ENCODE results near the gene C2CD4D. TPM values are rescaled to one million over a fixed set of nuclear protein-coding genes. Genes with fewer than 3 reads are reported as not detected.
"Not testable (repeated sequence)": the region's sequence is repeated elsewhere in the genome, so short reads cannot be mapped to it uniquely, and the experiment has no call there.

Gene C2CD4D
- total RNA-seq (under 1 TPM; 0.26 to 0.55 TPM), polyA plus RNA-seq (ENCODE audit: insufficient read length in 6 of 6) (under 1 TPM; 0.31 to 0.92 (median 0.53) TPM)
- long read RNA-seq, donor 1 = 0 reads
- long read RNA-seq, donor 2 = 0 reads
- long read RNA-seq, donor 3 = 0 reads
- long read RNA-seq, donor 4 = 0 reads
- long read RNA-seq, donor 5 = 0 reads
- long read RNA-seq, donor 6 = 0 reads
- long read RNA-seq, donor 7 = 0 reads
- long read RNA-seq, donor 8 = 0 reads
- long read RNA-seq, donor 9 = 0 reads
- long read RNA-seq, donor 10, partial matches to known transcripts = 0 of 1 reads
- long read RNA-seq, donor 10, other reads (novel, unspliced or antisense) = 1 of 1 reads
- long read RNA-seq, donor 11 = 0 reads
- long read RNA-seq, donor 12 = 0 reads

GRCh38 chr1:151839457-151840403, at the start of gene C2CD4D:
C2CD4D (minus strand) TSS chr1:151839820; CDS start chr1:151838989, 831 bp downstream.
- intact Hi-C loops (cut with DNase I) = no loop called here
- Histone ChIP-seq H3K27ac (peak within 1 kb of the TSS; percentile 57 to 58), H3K4me3 (peak within 1 kb of the TSS; percentile 32 to 42), H3K36me3 (no peaks in the 10 kb centered on the region), H3K27me3 (peaks cover 25 to 50% of the 10 kb centered on the region in 2 donors), H3K9me3 (no peaks in the 10 kb centered on the region), H3K4me1 (peaks cover 13 to 38% of the 10 kb centered on the region in 2 donors)
- DNase-seq = peak in 3 of 4 donors; percentile 60 to 84 (median 74)
- TF ChIP-seq, protein P1, sequence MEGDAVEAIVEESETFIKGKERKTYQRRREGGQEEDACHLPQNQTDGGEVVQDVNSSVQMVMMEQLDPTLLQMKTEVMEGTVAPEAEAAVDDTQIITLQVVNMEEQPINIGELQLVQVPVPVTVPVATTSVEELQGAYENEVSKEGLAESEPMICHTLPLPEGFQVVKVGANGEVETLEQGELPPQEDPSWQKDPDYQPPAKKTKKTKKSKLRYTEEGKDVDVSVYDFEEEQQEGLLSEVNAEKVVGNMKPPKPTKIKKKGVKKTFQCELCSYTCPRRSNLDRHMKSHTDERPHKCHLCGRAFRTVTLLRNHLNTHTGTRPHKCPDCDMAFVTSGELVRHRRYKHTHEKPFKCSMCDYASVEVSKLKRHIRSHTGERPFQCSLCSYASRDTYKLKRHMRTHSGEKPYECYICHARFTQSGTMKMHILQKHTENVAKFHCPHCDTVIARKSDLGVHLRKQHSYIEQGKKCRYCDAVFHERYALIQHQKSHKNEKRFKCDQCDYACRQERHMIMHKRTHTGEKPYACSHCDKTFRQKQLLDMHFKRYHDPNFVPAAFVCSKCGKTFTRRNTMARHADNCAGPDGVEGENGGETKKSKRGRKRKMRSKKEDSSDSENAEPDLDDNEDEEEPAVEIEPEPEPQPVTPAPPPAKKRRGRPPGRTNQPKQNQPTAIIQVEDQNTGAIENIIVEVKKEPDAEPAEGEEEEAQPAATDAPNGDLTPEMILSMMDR (IDR thresholded peaks at IDR 0.05) = no peak
- peak; percentile 63 for ATAC-seq

DNA sequence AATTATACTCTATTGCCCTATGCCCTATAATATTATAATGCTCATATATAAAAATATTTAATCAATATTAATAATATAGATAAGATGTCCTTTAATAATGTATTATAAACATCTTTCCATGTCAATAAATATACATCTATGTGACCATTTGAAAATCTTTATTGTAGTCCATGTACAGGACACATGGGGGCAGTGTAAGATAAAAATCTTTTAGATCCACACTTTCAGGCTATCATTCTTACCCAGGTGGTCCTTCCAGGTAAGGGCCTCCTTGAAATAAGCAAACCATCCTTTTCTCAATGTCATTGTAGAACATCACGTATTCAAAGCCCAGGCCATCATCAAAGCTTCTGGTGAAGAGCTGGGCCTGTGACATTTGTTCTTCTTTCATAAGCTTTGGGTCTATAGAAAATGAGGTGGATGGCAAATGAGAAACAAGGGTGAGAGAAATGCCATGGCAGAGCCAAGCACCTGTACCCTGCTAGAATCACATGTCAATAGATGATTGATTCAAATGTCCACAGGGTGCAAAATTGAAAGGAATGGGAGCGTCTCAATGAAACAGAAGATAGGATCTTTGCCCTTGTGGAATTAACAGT, 49.5 kb upstream of the C2CD4D start:
- Histone ChIP-seq H3K4me3 (no peak overlapping the region), H3K27ac (no peak overlapping the region), H3K27me3 (no peaks in the 10 kb centered on the region), H3K36me3 (peaks cover 0 to 29% of the 10 kb centered on the region in 2 donors), H3K9me3 (no peaks in the 10 kb centered on the region), H3K4me1 (no peaks in the 10 kb centered on the region)
- DNase-seq = no peak
- TF ChIP-seq, protein P1 (IDR thresholded peaks at IDR 0.05) = no peak
- ATAC-seq = peak; percentile 45
- intact Hi-C loops (cut with DNase I) = no loop called here

GRCh38 chr1:151887028-151887427, 47.4 kb upstream of the C2CD4D start:
- intact Hi-C loops (cut with DNase I) = no loop called here
- H3K4me3 ChIP-seq = no peak overlapping the region
- no peaks in the 10 kb centered on the region for H3K4me1 ChIP-seq
- H3K27me3 ChIP-seq = no peaks in the 10 kb centered on the region
- ATAC-seq (no peak), DNase-seq (no peak)
- no peak overlapping the region for H3K27ac ChIP-seq
- peaks cover 0 to 11% of the 10 kb centered on the region in 2 donors for H3K36me3 ChIP-seq
- TF ChIP-seq, protein P1 (IDR thresholded peaks at IDR 0.05) = no peak
- H3K9me3 ChIP-seq = no peaks in the 10 kb centered on the region

DNA sequence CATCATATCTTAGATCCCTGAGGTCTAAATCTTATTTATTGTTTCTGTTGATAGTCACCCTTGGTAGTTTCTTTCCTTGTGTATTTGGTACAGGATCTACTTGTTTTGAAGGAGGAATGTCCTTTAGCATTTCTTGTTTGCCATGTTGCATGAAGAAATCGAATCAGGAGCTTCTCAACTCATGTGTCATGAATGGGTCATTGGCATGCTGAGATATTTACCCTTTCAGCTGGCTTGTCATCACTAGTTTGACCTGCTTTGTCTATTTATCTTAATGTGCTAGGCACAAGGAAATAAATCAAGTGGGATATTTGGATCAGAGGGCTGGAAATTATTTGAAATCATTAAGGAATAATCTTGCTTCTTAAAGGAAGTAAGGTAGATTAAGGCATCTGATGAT, 45.9 kb upstream of the C2CD4D start:
- ATAC-seq (no peak), DNase-seq (no peak)
- no peaks in the 10 kb centered on the region for H3K4me1 ChIP-seq
- no peaks in the 10 kb centered on the region for H3K27me3 ChIP-seq
- peaks cover 0 to 8% of the 10 kb centered on the region in 2 donors for H3K36me3 ChIP-seq
- TF ChIP-seq, protein P1 (IDR thresholded peaks at IDR 0.05) = no peak
- H3K9me3 ChIP-seq = no peaks in the 10 kb centered on the region
- H3K4me3 ChIP-seq = no peak overlapping the region
- intact Hi-C loops (cut with DNase I) = no loop called here
- no peak overlapping the region for H3K27ac ChIP-seq

- H3K27ac ChIP-seq; H3K27me3 ChIP-seq; H3K4me1 ChIP-seq; H3K4me3 ChIP-seq; H3K9me3 ChIP-seq; DNase-seq; intact Hi-C loops (cut with DNase I); ATAC-seq; H3K36me3 ChIP-seq: not testable (repeated sequence)
These were observed 45.3 kb upstream of the C2CD4D start for GRCh38 chr1:151884879-151885278.

- DNase-seq; H3K4me3 ChIP-seq; ATAC-seq; H3K27me3 ChIP-seq; H3K9me3 ChIP-seq; H3K27ac ChIP-seq; intact Hi-C loops (cut with DNase I); H3K36me3 ChIP-seq; H3K4me1 ChIP-seq: not testable (repeated sequence)
These were observed 44.8 kb upstream of the C2CD4D start for GRCh38 chr1:151884445-151884844.

DNA sequence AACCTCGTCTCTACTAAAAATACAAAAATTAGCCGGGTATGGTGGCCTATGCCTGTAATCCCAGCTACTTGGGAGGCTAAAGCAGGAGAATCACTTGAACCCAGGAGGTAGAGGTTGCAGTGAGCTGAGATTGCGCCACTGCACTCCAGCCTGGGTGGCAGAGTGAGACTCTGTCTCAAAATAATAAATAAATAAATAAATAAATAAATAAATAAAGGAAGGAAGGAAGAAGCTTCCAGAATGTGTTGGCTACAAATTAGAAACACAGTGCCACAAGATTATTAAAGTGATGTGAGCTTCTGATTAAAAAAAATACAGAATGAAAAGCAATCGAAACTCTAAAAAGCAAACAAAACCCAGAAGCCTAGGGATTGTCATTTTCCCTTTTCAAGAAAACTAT, 44.3 kb upstream of the C2CD4D start:
- H3K27me3 ChIP-seq; H3K36me3 ChIP-seq; intact Hi-C loops (cut with DNase I); H3K4me1 ChIP-seq; H3K4me3 ChIP-seq; H3K27ac ChIP-seq; DNase-seq; H3K9me3 ChIP-seq; ATAC-seq: not testable (repeated sequence)

DNA sequence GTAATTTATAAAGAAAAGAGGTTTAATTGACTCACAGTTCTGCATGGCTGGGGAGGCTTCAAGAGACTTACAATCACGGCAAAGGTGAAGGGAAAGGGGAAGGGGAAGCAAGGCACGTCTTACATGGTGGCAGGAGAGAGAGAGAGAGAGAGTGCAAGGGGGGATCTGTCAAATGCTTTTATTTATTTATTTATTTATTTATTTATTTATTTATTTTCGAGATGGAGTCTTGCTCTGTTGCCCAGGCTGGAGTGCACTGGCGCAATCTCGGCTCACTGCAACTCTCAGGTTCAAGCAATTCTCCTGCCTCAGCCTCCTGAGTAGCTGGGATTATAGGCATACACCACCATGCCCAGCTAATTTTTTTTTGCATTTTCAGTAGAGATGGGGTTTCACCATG, 43.3 kb upstream of the C2CD4D start:
- H3K4me3 ChIP-seq; H3K36me3 ChIP-seq; H3K27ac ChIP-seq; DNase-seq; intact Hi-C loops (cut with DNase I); H3K27me3 ChIP-seq; ATAC-seq; H3K9me3 ChIP-seq; H3K4me1 ChIP-seq: not testable (repeated sequence)

Measured in left lung (tissue), 14 donors.